Neural progenitor cell (in vitro differentiated cells): ENCODE measurements around the gene PARVA. TPM values are rescaled to one million over a fixed set of nuclear protein-coding genes. Genes with fewer than 3 reads are reported as not detected.

Experiments
- DNase-seq: peaks from one replicate; pipeline ENCODE4 v3.0.0-alpha.2; 2016; ENCODE audit warnings: low spot score
- H2AFZ ChIP-seq: fragments of 200-600 bp; sonication (generic); replicated peaks from 2 replicates; pipeline ENCODE4 v1.6.1; 2016; ENCODE audit warnings: antibody characterized with exemption
- H3F3A ChIP-seq: fragments of 200-600 bp; sonication (generic); 2 replicates; pipeline ENCODE4 v1.6.1; 2016; ENCODE audit warnings: antibody characterized with exemption, low read depth
- H3K27ac ChIP-seq: fragments of 200-600 bp; sonication (generic); 2 replicates; pipeline ENCODE4 v1.5.1; 2016; ENCODE audit warnings: mild to moderate bottlenecking
- H3K27me3 ChIP-seq: fragments of 200-600 bp; sonication (generic); 2 replicates; pipeline ENCODE4 v1.6.1; 2016; ENCODE audit warnings: mild to moderate bottlenecking, moderate library complexity
- H3K36me3 ChIP-seq: fragments of 200-600 bp; sonication (generic); 2 replicates; pipeline ENCODE4 v1.5.1; 2016
- H3K4me1 ChIP-seq: fragments of 200-600 bp; sonication (generic); 2 replicates; pipeline ENCODE4 v1.6.1; 2016; ENCODE audit warnings: mixed run types
- H3K4me2 ChIP-seq: fragments of 200-600 bp; sonication (generic); 2 replicates; pipeline ENCODE4 v1.6.1; 2016
- H3K4me3 ChIP-seq: fragments of 200-600 bp; sonication (generic); 2 replicates; pipeline ENCODE4 v1.5.1; 2016
- H3K79me2 ChIP-seq: fragments of 200-600 bp; sonication (generic); 2 replicates; pipeline ENCODE4 v1.6.1; 2016; ENCODE audit warnings: low read depth
- H3K9ac ChIP-seq: fragments of 200-600 bp; sonication (generic); 2 replicates; pipeline ENCODE4 v1.6.1; 2016
- H3K9me3 ChIP-seq: fragments of 200-600 bp; sonication (generic); 2 replicates; pipeline ENCODE4 v1.5.1; 2016; ENCODE audit warnings: low read depth
- H4K20me1 ChIP-seq: fragments of 200-600 bp; sonication (generic); 2 replicates; pipeline ENCODE4 v1.6.1; 2016; ENCODE audit warnings: low read depth
- H3K27ac Mint-ChIP-seq: 3 replicates; pipeline ENCODE4 v1.8.0; 2021; ENCODE audit warnings: mixed read lengths
- H3K27me3 Mint-ChIP-seq: 2 replicates; pipeline ENCODE4 v1.8.0; 2022; ENCODE audit warnings: low read depth, mild to moderate bottlenecking, inconsistent platforms, moderate library complexity, mixed read lengths; ENCODE audit not compliant: insufficient read depth
- H3K36me3 Mint-ChIP-seq: 3 replicates; pipeline ENCODE4 v1.8.0; 2021; ENCODE audit warnings: mixed read lengths
- H3K4me1 Mint-ChIP-seq: 3 replicates; pipeline ENCODE4 v1.8.0; 2021; ENCODE audit warnings: mixed read lengths
- H3K4me3 Mint-ChIP-seq: 3 replicates; pipeline ENCODE4 v1.8.0; 2021; ENCODE audit warnings: mild to moderate bottlenecking, moderate library complexity, mixed read lengths
- H3K9me3 Mint-ChIP-seq: 3 replicates; pipeline ENCODE4 v1.8.0; 2020; ENCODE audit warnings: mixed read lengths
- EZH2 ChIP-seq: fragments of 200-600 bp; sonication (generic); IDR thresholded peaks from 2 replicates; pipeline ENCODE4 v1.6.1; 2017; ENCODE audit warnings: antibody characterized with exemption, mild to moderate bottlenecking, moderate library complexity
- EZH2phosphoT487 ChIP-seq: fragments of 200-600 bp; sonication (generic); IDR thresholded peaks from 2 replicates; pipeline ENCODE4 v1.6.1; 2017; ENCODE audit warnings: antibody characterized with exemption
- total RNA-seq: library from RNA; depleted of rRNA; stranded (reverse); fragments of >200 nt; gene quantifications from 2 replicates; pipeline ENCODE4 v1.2.3, GENCODE V29; 2015; ENCODE audit warnings: low replicate concordance
- TF ChIP-seq, protein P1 (sequence below): fragments of 200-600 bp; sonication (generic); IDR thresholded peaks from 2 replicates; pipeline ENCODE4 v1.5.1; 2017; ENCODE audit warnings: antibody characterized with exemption, mild to moderate bottlenecking

Gene PARVA
- total RNA-seq, 1 donor from 2014 or later, result 15.3 TPM

DNA sequence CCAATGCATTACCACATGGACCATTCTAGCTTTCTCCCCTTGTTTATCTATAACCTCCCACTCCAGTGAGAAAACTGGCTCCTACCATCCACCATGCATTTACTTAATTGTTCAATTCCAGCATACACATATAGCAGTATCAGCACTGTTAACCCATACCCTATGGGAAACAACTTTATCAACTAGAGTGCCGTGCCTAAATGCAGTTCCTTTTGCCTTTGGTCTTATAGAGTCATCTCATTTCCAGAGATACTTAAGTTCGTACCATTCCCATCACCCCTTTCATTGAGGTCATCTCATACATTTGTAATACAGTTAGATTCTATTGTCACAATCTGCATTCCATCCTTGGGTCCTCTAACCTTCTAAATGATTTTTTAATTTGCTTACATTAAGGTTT, 86.9 kb downstream of the PARVA start:
- no peak overlapping the region for H3K27ac Mint-ChIP-seq
- Histone ChIP-seq H3K27me3 (no peaks in the 10 kb centered on the region), H3K4me3 (no peak overlapping the region), H3K9ac (no peak overlapping the region), H4K20me1 (no peaks in the 10 kb centered on the region), H3F3A (no peaks in the 10 kb centered on the region), H2AFZ (no peak overlapping the region), H3K9me3 (no peaks in the 10 kb centered on the region), H3K27ac (no peak overlapping the region), H3K4me2 (no peak overlapping the region), H3K36me3 (no peaks in the 10 kb centered on the region), H3K79me2 (no peaks in the 10 kb centered on the region), H3K4me1 (peaks cover 13% of the 10 kb centered on the region)
- no peak overlapping the region for H3K4me3 Mint-ChIP-seq
- DNase-seq, result no peak
- peaks cover 21% of the 10 kb centered on the region for H3K4me1 Mint-ChIP-seq
- TF ChIP-seq EZH2 (no peak), EZH2phosphoT487 (no peak)
- TF ChIP-seq, protein P1, sequence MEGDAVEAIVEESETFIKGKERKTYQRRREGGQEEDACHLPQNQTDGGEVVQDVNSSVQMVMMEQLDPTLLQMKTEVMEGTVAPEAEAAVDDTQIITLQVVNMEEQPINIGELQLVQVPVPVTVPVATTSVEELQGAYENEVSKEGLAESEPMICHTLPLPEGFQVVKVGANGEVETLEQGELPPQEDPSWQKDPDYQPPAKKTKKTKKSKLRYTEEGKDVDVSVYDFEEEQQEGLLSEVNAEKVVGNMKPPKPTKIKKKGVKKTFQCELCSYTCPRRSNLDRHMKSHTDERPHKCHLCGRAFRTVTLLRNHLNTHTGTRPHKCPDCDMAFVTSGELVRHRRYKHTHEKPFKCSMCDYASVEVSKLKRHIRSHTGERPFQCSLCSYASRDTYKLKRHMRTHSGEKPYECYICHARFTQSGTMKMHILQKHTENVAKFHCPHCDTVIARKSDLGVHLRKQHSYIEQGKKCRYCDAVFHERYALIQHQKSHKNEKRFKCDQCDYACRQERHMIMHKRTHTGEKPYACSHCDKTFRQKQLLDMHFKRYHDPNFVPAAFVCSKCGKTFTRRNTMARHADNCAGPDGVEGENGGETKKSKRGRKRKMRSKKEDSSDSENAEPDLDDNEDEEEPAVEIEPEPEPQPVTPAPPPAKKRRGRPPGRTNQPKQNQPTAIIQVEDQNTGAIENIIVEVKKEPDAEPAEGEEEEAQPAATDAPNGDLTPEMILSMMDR, result no peak
- H3K36me3 Mint-ChIP-seq, result peaks cover 5% of the 10 kb centered on the region
- no peaks in the 10 kb centered on the region for H3K27me3 Mint-ChIP-seq
- H3K9me3 Mint-ChIP-seq, result peaks cover 4% of the 10 kb centered on the region

DNA sequence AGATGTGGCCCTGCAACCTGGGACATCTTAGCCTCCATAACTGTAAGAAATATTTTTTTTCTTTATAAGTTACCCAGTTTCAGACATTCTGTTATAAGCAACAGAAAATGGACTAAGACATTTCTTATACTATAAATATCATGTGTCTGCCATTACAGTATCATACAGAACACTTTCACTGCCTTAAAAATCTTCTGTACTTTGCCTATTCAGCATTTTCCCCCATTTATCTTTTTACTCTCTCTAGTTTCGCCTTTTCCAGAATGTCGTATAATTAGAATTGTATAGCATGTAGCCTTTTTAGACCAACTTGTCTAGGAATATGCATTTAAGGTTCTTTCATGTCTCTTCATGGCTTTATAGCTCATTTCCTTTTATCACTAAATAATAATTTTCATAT, 88.0 kb downstream of the PARVA start:
- no peak for TF ChIP-seq EZH2phosphoT487
- no peak for TF ChIP-seq EZH2
- TF ChIP-seq, protein P1, result no peak
- H3K9me3 Mint-ChIP-seq, result peaks cover 4% of the 10 kb centered on the region
- H3K4me3 Mint-ChIP-seq, result no peak overlapping the region
- H3K36me3 ChIP-seq, result no peaks in the 10 kb centered on the region
- no peaks in the 10 kb centered on the region for H3K27me3 ChIP-seq
- H3K4me3 ChIP-seq, result no peak overlapping the region
- H3K9ac ChIP-seq, result no peak overlapping the region
- no peak for DNase-seq
- H3K27ac ChIP-seq, result no peak overlapping the region
- H3K4me2 ChIP-seq, result no peak overlapping the region
- H3F3A ChIP-seq, result no peaks in the 10 kb centered on the region
- no peaks in the 10 kb centered on the region for H3K27me3 Mint-ChIP-seq
- peaks cover 5% of the 10 kb centered on the region for H3K4me1 ChIP-seq
- H3K4me1 Mint-ChIP-seq, result peaks cover 12% of the 10 kb centered on the region
- H2AFZ ChIP-seq, result no peak overlapping the region
- H3K9me3 ChIP-seq, result no peaks in the 10 kb centered on the region
- no peak overlapping the region for H3K27ac Mint-ChIP-seq
- peaks cover 5% of the 10 kb centered on the region for H3K36me3 Mint-ChIP-seq
- no peaks in the 10 kb centered on the region for H4K20me1 ChIP-seq
- H3K79me2 ChIP-seq, result no peaks in the 10 kb centered on the region

DNA sequence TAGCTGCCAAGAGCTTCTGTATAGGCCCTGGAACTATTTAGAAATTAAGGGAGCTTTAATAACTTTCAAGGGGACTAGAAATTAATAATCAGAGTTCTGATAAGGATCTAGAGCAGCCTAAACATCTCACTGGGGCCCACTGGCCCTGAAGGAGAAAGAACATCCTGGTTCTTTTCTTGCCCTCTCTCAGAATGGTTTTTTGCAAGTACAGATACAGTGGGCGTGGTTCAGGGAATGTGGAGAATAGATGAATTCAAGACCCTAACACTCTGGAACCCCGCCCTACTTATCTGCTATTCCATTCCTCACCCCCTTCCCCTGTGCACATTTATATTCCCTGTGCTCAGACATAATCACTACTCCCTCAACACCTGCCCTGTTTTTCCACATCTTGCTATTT, 90.2 kb downstream of the PARVA start:
- Histone ChIP-seq H3K36me3 (no peaks in the 10 kb centered on the region), H4K20me1 (peaks cover 2% of the 10 kb centered on the region), H3K9me3 (no peaks in the 10 kb centered on the region), H3K4me3 (no peak overlapping the region), H3F3A (peaks cover 7% of the 10 kb centered on the region), H3K9ac (no peak overlapping the region), H2AFZ (no peak overlapping the region), H3K27ac (no peak overlapping the region), H3K4me1 (peaks cover 9% of the 10 kb centered on the region), H3K4me2 (no peak overlapping the region), H3K27me3 (no peaks in the 10 kb centered on the region), H3K79me2 (no peaks in the 10 kb centered on the region)
- H3K36me3 Mint-ChIP-seq, result peaks cover 5% of the 10 kb centered on the region
- TF ChIP-seq, protein P1, result no peak
- H3K27me3 Mint-ChIP-seq, result no peaks in the 10 kb centered on the region
- DNase-seq, result no peak
- H3K4me3 Mint-ChIP-seq, result no peak overlapping the region
- peaks cover 10% of the 10 kb centered on the region for H3K4me1 Mint-ChIP-seq
- peaks cover 4% of the 10 kb centered on the region for H3K9me3 Mint-ChIP-seq
- no peak overlapping the region for H3K27ac Mint-ChIP-seq

DNA sequence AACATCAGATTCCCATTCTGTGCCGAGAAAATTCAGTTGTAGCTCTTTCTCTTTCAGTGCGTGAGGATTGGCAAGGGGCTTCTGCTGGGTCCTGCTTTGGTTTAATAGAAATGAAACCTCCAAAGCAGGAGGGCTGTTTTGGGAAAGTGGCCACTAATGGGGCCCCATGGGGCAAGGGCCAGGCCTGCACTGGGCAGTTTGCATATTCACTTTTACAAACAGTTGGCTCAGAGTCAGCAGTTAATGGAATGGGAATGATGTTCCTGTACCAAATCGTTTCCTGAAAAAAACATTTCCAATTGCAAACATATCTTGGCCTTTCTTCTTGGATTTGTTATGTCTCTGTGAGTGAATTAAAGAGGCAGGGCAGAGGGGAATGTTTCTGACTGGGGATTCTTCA, 92.1 kb downstream of the PARVA start:
- Histone ChIP-seq H3K9ac (no peak overlapping the region), H4K20me1 (peaks cover 15% of the 10 kb centered on the region), H3K36me3 (no peaks in the 10 kb centered on the region), H3F3A (peaks cover 19% of the 10 kb centered on the region), H3K27me3 (no peaks in the 10 kb centered on the region), H3K4me1 (peaks cover 23% of the 10 kb centered on the region), H3K79me2 (no peaks in the 10 kb centered on the region), H3K4me3 (no peak overlapping the region), H2AFZ (no peak overlapping the region), H3K9me3 (no peaks in the 10 kb centered on the region), H3K4me2 (no peak overlapping the region), H3K27ac (no peak overlapping the region)
- Mint-ChIP-seq H3K27ac (no peak overlapping the region), H3K9me3 (peaks cover under 1% of the 10 kb centered on the region), H3K4me3 (no peak overlapping the region), H3K4me1 (peaks cover 25% of the 10 kb centered on the region), H3K27me3 (no peaks in the 10 kb centered on the region), H3K36me3 (peaks cover 2% of the 10 kb centered on the region)
- no peak for TF ChIP-seq EZH2phosphoT487
- no peak for TF ChIP-seq EZH2
- no peak for DNase-seq
